Fibroblast of mammary gland (primary cell): ENCODE measurements around the gene ANGPTL4.
"Not testable (repeated sequence)": the region's sequence is repeated elsewhere in the genome, so short reads cannot be mapped to it uniquely, and the experiment has no call there.

Experiments used
- DNase-seq: peaks from one replicate; pipeline ENCODE4 v3.0.0-alpha.2; 2010; ENCODE audit warnings: low read depth
- H3K4me3 ChIP-seq: 2 replicates; pipeline ENCODE4 v1.5.1; 2011; ENCODE audit warnings: low read depth, mild to moderate bottlenecking, low read length, moderate library complexity; ENCODE audit not compliant: control insufficient read depth
- CTCF ChIP-seq: conservative IDR thresholded peaks from 2 replicates; pipeline ENCODE4 v1.5.1; 2011; ENCODE audit warnings: low read depth, low read length, inconsistent platforms; ENCODE audit not compliant: control insufficient read depth, insufficient read depth

The ANGPTL4 gene

GRCh38 chr19:8335343-8336071, 28.4 kb upstream of the ANGPTL4 start:
- no peak overlapping the region for H3K4me3 ChIP-seq
- no peak for TF ChIP-seq CTCF
- DNase-seq: no peak

- no peak overlapping the region for H3K4me3 ChIP-seq
- TF ChIP-seq CTCF: no peak
- DNase-seq: no peak
Measured at GRCh38 chr19:8336072-8336569, 27.8 kb upstream of the ANGPTL4 start.

- H3K4me3 ChIP-seq: no peak overlapping the region
- TF ChIP-seq CTCF: no peak
- DNase-seq: no peak
Measured at GRCh38 chr19:8336660-8337059, 27.3 kb upstream of the ANGPTL4 start.

- TF ChIP-seq CTCF: no peak
- no peak overlapping the region for H3K4me3 ChIP-seq
- no peak for DNase-seq
Measured at GRCh38 chr19:8337728-8338127, 26.2 kb upstream of the ANGPTL4 start.

- DNase-seq: no peak
- H3K4me3 ChIP-seq: no peak overlapping the region
- TF ChIP-seq CTCF: no peak
Measured at GRCh38 chr19:8338835-8339234, 25.1 kb upstream of the ANGPTL4 start.

GRCh38 chr19:8340341-8341096, 23.4 kb upstream of the ANGPTL4 start:
- no peak for TF ChIP-seq CTCF
- DNase-seq: no peak
- no peak overlapping the region for H3K4me3 ChIP-seq

GRCh38 chr19:8341504-8341903, 22.5 kb upstream of the ANGPTL4 start:
- not testable (repeated sequence) for DNase-seq, H3K4me3 ChIP-seq
